Left ventricle myocardium inferior (tissue), 1 donor: Measurements from ENCODE around the gene GSTCD. TPM values are rescaled to one million over a fixed set of nuclear protein-coding genes. Genes with fewer than 3 reads are reported as not detected.

Experiments used
- DNase-seq: peaks from one replicate; pipeline ENCODE4 v3.0.0-alpha.2; 2020
- H3K27ac ChIP-seq: fragments of 200-600 bp; replicated peaks from 2 replicates; pipeline ENCODE4 v1.8.0; 2021
- H3K27me3 ChIP-seq: fragments of 200-600 bp; 2 replicates; pipeline ENCODE4 v1.8.0; 2021; ENCODE audit warnings: low read depth
- H3K36me3 ChIP-seq: fragments of 200-600 bp; 2 replicates; pipeline ENCODE4 v1.8.0; 2021
- H3K4me1 ChIP-seq: fragments of 200-600 bp; 2 replicates; pipeline ENCODE4 v1.8.0; 2021
- H3K4me3 ChIP-seq: fragments of 200-600 bp; 2 replicates; pipeline ENCODE4 v1.8.0; 2021; ENCODE audit warnings: mild to moderate bottlenecking, moderate library complexity
- H3K9me3 ChIP-seq: fragments of 200-600 bp; replicated peaks from 2 replicates; pipeline ENCODE4 v1.8.0; 2021
- CTCF ChIP-seq: fragments of 200-600 bp; IDR thresholded peaks from 2 replicates; pipeline ENCODE4 v1.8.0; 2021; ENCODE audit warnings: antibody characterized with exemption, mild to moderate bottlenecking, borderline replicate concordance
- intact Hi-C: fragments of 100-400 bp; cut with micrococcal nuclease; formaldehyde crosslinking; loops from one replicate; pipeline ENCODE4 v1.11.0; 2022
- total RNA-seq: library from RNA; stranded (reverse); fragmentation: NEBNext Ultra II Directional; extraction: Animal tissue kit (Norgen Biotek cat#: 25700); gene quantifications from one replicate; pipeline ENCODE4 v1.2.1, GENCODE V29; 2021
- donor health status: DM: no; HTN: yes; CAD: no; lungs with severe emphysema.

The GSTCD gene
- total RNA-seq, 1 donor from 2014 or later, result 5.9 TPM

DNA sequence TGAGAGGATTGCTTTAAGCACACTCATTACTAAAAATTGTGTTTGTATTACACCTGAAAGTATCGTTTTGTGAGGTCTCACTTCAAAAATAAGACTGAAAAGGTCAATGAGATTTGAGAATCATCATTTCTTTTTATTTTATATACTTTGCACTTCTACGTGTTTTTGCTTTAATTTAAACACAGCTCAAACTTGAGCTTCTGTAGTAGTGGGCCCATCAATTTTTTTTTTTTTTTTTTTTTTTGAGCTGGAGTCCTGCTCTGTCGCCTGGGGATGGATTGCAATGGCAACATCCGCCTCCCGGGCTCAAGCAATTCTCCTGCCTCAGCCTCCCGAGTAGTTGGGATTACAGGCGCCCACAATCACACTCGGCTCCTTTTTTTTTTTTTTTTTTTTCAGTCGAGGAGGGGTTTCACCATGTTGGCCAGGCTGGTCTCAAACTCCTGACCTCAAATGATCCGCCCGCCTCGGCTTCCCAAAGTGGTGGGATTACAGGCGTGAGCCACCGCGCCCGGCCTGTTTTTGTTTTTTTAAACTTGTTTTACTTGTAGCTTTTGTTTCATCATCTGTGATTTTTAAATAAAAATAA lies 1.5 kb downstream of the GSTCD start:
- Histone ChIP-seq H3K36me3 (no peaks in the 10 kb centered on the region), H3K27me3 (no peaks in the 10 kb centered on the region), H3K4me3 (no peak overlapping the region), H3K4me1 (peaks cover 39% of the 10 kb centered on the region), H3K27ac (no peak overlapping the region), H3K9me3 (no peaks in the 10 kb centered on the region)
- no peak for DNase-seq
- no peak for TF ChIP-seq CTCF
- intact Hi-C loops, result no loop called here

- intact Hi-C loops, result no loop called here
- Histone ChIP-seq H3K4me1 (peaks cover 42% of the 10 kb centered on the region), H3K9me3 (no peaks in the 10 kb centered on the region), H3K36me3 (no peaks in the 10 kb centered on the region), H3K27ac (no peak overlapping the region), H3K4me3 (no peak overlapping the region), H3K27me3 (no peaks in the 10 kb centered on the region)
- no peak for DNase-seq
- no peak for TF ChIP-seq CTCF
Observed at GRCh38 chr4:105710678-105711077, 2.1 kb downstream of the GSTCD start.

GRCh38 chr4:105712766-105713165 lies 4.2 kb downstream of the GSTCD start:
- no peak for DNase-seq
- Histone ChIP-seq H3K27me3 (no peaks in the 10 kb centered on the region), H3K36me3 (no peaks in the 10 kb centered on the region), H3K4me1 (peaks cover 32% of the 10 kb centered on the region), H3K9me3 (no peaks in the 10 kb centered on the region), H3K27ac (no peak overlapping the region), H3K4me3 (no peak overlapping the region)
- TF ChIP-seq CTCF, result no peak
- intact Hi-C loops, result no loop called here

GRCh38 chr4:105714071-105714521 lies 5.5 kb downstream of the GSTCD start:
- no peak for TF ChIP-seq CTCF
- Histone ChIP-seq H3K27me3 (no peaks in the 10 kb centered on the region), H3K36me3 (peaks cover 1% of the 10 kb centered on the region), H3K9me3 (no peaks in the 10 kb centered on the region), H3K4me1 (peaks cover 20% of the 10 kb centered on the region), H3K4me3 (no peak overlapping the region), H3K27ac (no peak overlapping the region)
- intact Hi-C loops, result no loop called here
- DNase-seq, result no peak

- peaks cover 12% of the 10 kb centered on the region for H3K4me1 ChIP-seq
- DNase-seq, result no peak
- no peaks in the 10 kb centered on the region for H3K27me3 ChIP-seq
- H3K4me3 ChIP-seq, result no peak overlapping the region
- intact Hi-C loops, result no loop called here
- H3K36me3 ChIP-seq, result peaks cover 4% of the 10 kb centered on the region
- no peaks in the 10 kb centered on the region for H3K9me3 ChIP-seq
- no peak overlapping the region for H3K27ac ChIP-seq
- TF ChIP-seq CTCF, result no peak
Observed at GRCh38 chr4:105714932-105715331, 6.3 kb downstream of the GSTCD start.
